A549 (cell line): ENCODE results near the gene AIRE.

Experiments used
- BHLHE40 ChIP-seq: IDR thresholded peaks from 2 replicates; pipeline ENCODE4 v1.6.1; 2012; ENCODE audit warnings: low read depth, low read length, inconsistent platforms
- CTCF ChIP-seq: fragments of >200 bp; sonication (Bioruptor Twin); formaldehyde crosslinking; IDR thresholded peaks from 3 replicates; pipeline ENCODE4 v1.5.1; 2016
- ELK1 ChIP-seq: fragments of 150-350 bp; IDR thresholded peaks from 2 replicates; pipeline ENCODE4 v1.6.1; 2014; ENCODE audit warnings: low read depth, mild to moderate bottlenecking, low read length
- KDM1A ChIP-seq: fragments of 200-600 bp; sonication (generic); IDR thresholded peaks from 2 replicates; pipeline ENCODE4 v1.6.1; 2016; ENCODE audit warnings: low read depth, mild to moderate bottlenecking
- MAX ChIP-seq: IDR thresholded peaks from 2 replicates; pipeline ENCODE4 v1.6.1; 2012
- RCOR1 ChIP-seq: fragments of 150-350 bp; IDR thresholded peaks from 2 replicates; pipeline ENCODE4 v1.6.1; 2014; ENCODE audit warnings: antibody characterized with exemption, low read length, low read depth

GRCh38 chr21:44333509-44334328, 48.0 kb downstream of the AIRE start:
- TF ChIP-seq CTCF: no peak
- no peak for TF ChIP-seq BHLHE40
- TF ChIP-seq RCOR1: no peak
- TF ChIP-seq KDM1A: no peak
- no peak for TF ChIP-seq ELK1
- TF ChIP-seq MAX: no peak
